SK-N-SH (cell line): ENCODE results near the gene CCDC57. TPM values are rescaled to one million over a fixed set of nuclear protein-coding genes. Genes with fewer than 3 reads are reported as not detected.

Experiments
- CTCF ChIA-PET: fragments of 300-600, 350-600 bp; formaldehyde crosslinking; extraction: SDS; loops from one replicate; lab custom pipeline; 2021; lab: Yijun Ruan, JAX
- POLR2A ChIA-PET: fragments of 350-600 bp; sonication (Branson Sonifier 250); formaldehyde crosslinking; extraction: SDS; loops from one replicate; lab custom pipeline; 2020; ENCODE audit warnings: antibody characterized with exemption, inconsistent platforms; lab: Yijun Ruan, JAX
- DNase-seq: peaks from one replicate; pipeline ENCODE4 v3.0.0; 2012
- H2AFZ ChIP-seq: fragments of 200-600 bp; sonication (generic); 2 replicates; pipeline ENCODE4 v1.8.1; 2016; ENCODE audit warnings: antibody characterized with exemption, mild to moderate bottlenecking, low read depth
- H3F3A ChIP-seq: fragments of 200-600 bp; sonication (generic); replicated peaks from 2 replicates; pipeline ENCODE3; 2016; ENCODE audit warnings: antibody characterized with exemption, mild to moderate bottlenecking; ENCODE audit not compliant: insufficient read depth
- H3K27ac ChIP-seq, 2 experiments: fragments of 200-500 bp in 1 of 2; fragments of 200-600 bp in 1 of 2; sonication (Bioruptor generic) in 1 of 2; sonication (generic), shearing (Covaris generic) in 1 of 2; 2 replicates each; pipeline versions ENCODE4 v1.5.1 to v1.6.1; 2014 to 2016; ENCODE audit warnings: low read depth in 2 of 2, inconsistent platforms in 1 of 2, low read length in 1 of 2, mild to moderate bottlenecking in 1 of 2, mixed read lengths in 1 of 2
- H3K27me3 ChIP-seq: fragments of 200-600 bp; sonication (generic), shearing (Covaris generic); 2 replicates; pipeline ENCODE4 v1.6.1; 2016; ENCODE audit warnings: mixed run types; ENCODE audit not compliant: insufficient read depth
- H3K36me3 ChIP-seq, 2 experiments: fragments of 200-500 bp in 1 of 2; fragments of 200-600 bp in 1 of 2; sonication (Bioruptor generic) in 1 of 2; sonication (generic) in 1 of 2; replicated peaks in 1 of 2; 2 replicates each; pipeline versions ENCODE3 to v1.5.1; 2014 to 2016; ENCODE audit warnings: low read length in 1 of 2, mild to moderate bottlenecking in 1 of 2; ENCODE audit not compliant: insufficient read depth in 2 of 2, control insufficient read depth in 1 of 2
- H3K4me1 ChIP-seq, 2 experiments: fragments of 200-500 bp in 1 of 2; fragments of 200-600 bp in 1 of 2; sonication (Bioruptor generic) in 1 of 2; sonication (generic), shearing (Covaris generic) in 1 of 2; 2 replicates each; pipeline versions ENCODE4 v1.5.1 to v1.6.1; 2014 to 2016; ENCODE audit warnings: low read depth in 1 of 2, low read length in 1 of 2, mixed run types in 1 of 2; ENCODE audit not compliant: insufficient read depth in 2 of 2, control insufficient read depth in 1 of 2
- H3K4me2 ChIP-seq: fragments of 200-600 bp; sonication (generic), shearing (Covaris generic); 2 replicates; pipeline ENCODE4 v1.6.1; 2017; ENCODE audit warnings: mixed run types
- H3K4me3 ChIP-seq, 2 experiments: fragments of 200-500 bp in 1 of 2; fragments of 200-600 bp in 1 of 2; sonication (Bioruptor generic) in 1 of 2; sonication (generic), shearing (Covaris generic) in 1 of 2; 2 replicates each; pipeline versions ENCODE4 v1.5.1 to v1.8.1; 2014 to 2016; ENCODE audit warnings: low read depth in 2 of 2, inconsistent platforms in 1 of 2, low read length in 1 of 2, mild to moderate bottlenecking in 1 of 2, mixed read lengths in 1 of 2, moderate library complexity in 1 of 2
- H3K79me2 ChIP-seq: fragments of 200-600 bp; sonication (generic); 2 replicates; pipeline ENCODE4 v1.8.1; 2017; ENCODE audit warnings: mild to moderate bottlenecking; ENCODE audit not compliant: insufficient read depth
- H3K9ac ChIP-seq: fragments of 200-600 bp; sonication (generic); 2 replicates; pipeline ENCODE4 v1.6.1; 2017; ENCODE audit warnings: mixed run types
- H3K9me2 ChIP-seq: fragments of 200-600 bp; sonication (generic); 2 replicates; pipeline ENCODE4 v1.6.1; 2017; ENCODE audit warnings: mixed run types
- H3K9me3 ChIP-seq: fragments of 200-600 bp; sonication (generic); 2 replicates; pipeline ENCODE4 v1.6.1; 2017; ENCODE audit warnings: mixed run types, mild to moderate bottlenecking, moderate library complexity
- H4K20me1 ChIP-seq: fragments of 200-600 bp; sonication (generic); 2 replicates; pipeline ENCODE4 v1.6.1; 2017; ENCODE audit warnings: mild to moderate bottlenecking, mixed run types; ENCODE audit not compliant: insufficient read depth
- CHD2 ChIP-seq: fragments of 150-350 bp; IDR thresholded peaks from 2 replicates; pipeline ENCODE4 v1.6.1; 2018; ENCODE audit warnings: low read length; ENCODE audit not compliant: partially characterized antibody
- CTCF ChIP-seq: fragments of 200-600 bp; sonication (generic); IDR thresholded peaks from 2 replicates; pipeline ENCODE4 v1.6.1; 2017; ENCODE audit warnings: antibody characterized with exemption, mild to moderate bottlenecking, moderate library complexity
- ELF1 ChIP-seq: IDR thresholded peaks from 2 replicates; pipeline ENCODE4 v1.4.0; 2012
- EP300 ChIP-seq, 2 experiments: IDR thresholded peaks; 2 replicates each; pipeline versions ENCODE4 v1.4.0 to v1.6.1; 2012; ENCODE audit warnings: borderline replicate concordance in 1 of 2, low read depth in 1 of 2, low read length in 1 of 2
- EZH2phosphoT487 ChIP-seq: fragments of 200-600 bp; sonication (generic); IDR thresholded peaks from 2 replicates; pipeline ENCODE4 v1.6.1; 2017; ENCODE audit warnings: low read depth, mixed run types, mild to moderate bottlenecking, antibody characterized with exemption, moderate library complexity, borderline replicate concordance
- FOXM1 ChIP-seq: IDR thresholded peaks from 2 replicates; pipeline ENCODE4 v1.4.0; 2012; ENCODE audit warnings: low read depth, mild to moderate bottlenecking
- GABPA ChIP-seq: IDR thresholded peaks from 2 replicates; pipeline ENCODE4 v1.4.0; 2012; ENCODE audit warnings: low read depth, mild to moderate bottlenecking
- GATA2 ChIP-seq: sonication (generic); formaldehyde crosslinking; IDR thresholded peaks from 2 replicates; pipeline ENCODE4 v1.5.0; 2020; ENCODE audit warnings: mild to moderate bottlenecking, missing genetic modification reagents
- IRF3 ChIP-seq: fragments of 150-350 bp; IDR thresholded peaks from 2 replicates; pipeline ENCODE4 v1.6.1; 2016; ENCODE audit warnings: mild to moderate bottlenecking, low read depth, low read length
- JUND ChIP-seq: IDR thresholded peaks from 2 replicates; pipeline ENCODE4 v1.4.0; 2012
- MAX ChIP-seq: IDR thresholded peaks from 2 replicates; pipeline ENCODE4 v1.4.0; 2012; ENCODE audit warnings: low read depth
- MXI1 ChIP-seq: IDR thresholded peaks from 2 replicates; pipeline ENCODE4 v1.6.1; 2012; ENCODE audit warnings: mild to moderate bottlenecking, low read depth, low read length, improper control_type of control experiment
- NFIC ChIP-seq: IDR thresholded peaks from 2 replicates; pipeline ENCODE4 v1.4.0; 2012; ENCODE audit warnings: borderline replicate concordance
- NRF1 ChIP-seq: IDR thresholded peaks from 2 replicates; pipeline ENCODE4 v1.6.1; 2012; ENCODE audit warnings: low read depth, mild to moderate bottlenecking, low read length
- RAD21 ChIP-seq: IDR thresholded peaks from 2 replicates; pipeline ENCODE4 v1.6.1; 2012; ENCODE audit warnings: mild to moderate bottlenecking, low read length
- RCOR1 ChIP-seq: fragments of 150-350 bp; IDR thresholded peaks from 2 replicates; pipeline ENCODE4 v1.6.1; 2017; ENCODE audit warnings: antibody characterized with exemption, low read length
- RFX5 ChIP-seq: IDR thresholded peaks from 2 replicates; pipeline ENCODE4 v1.6.1; 2012; ENCODE audit warnings: mild to moderate bottlenecking, improper control_type of control experiment, low read length
- RXRA ChIP-seq: IDR thresholded peaks from 2 replicates; pipeline ENCODE4 v1.4.0; 2012; ENCODE audit warnings: low read depth, mild to moderate bottlenecking, borderline replicate concordance
- SIN3A ChIP-seq: IDR thresholded peaks from 2 replicates; pipeline ENCODE4 v1.6.1; 2012; ENCODE audit warnings: low read depth, mild to moderate bottlenecking, low read length, moderate library complexity, borderline replicate concordance
- SMC3 ChIP-seq: IDR thresholded peaks from 2 replicates; pipeline ENCODE4 v1.6.1; 2012; ENCODE audit warnings: low read depth, low read length, improper control_type of control experiment
- TAF1 ChIP-seq: IDR thresholded peaks from 2 replicates; pipeline ENCODE4 v1.6.1; 2012; ENCODE audit warnings: low read depth, mild to moderate bottlenecking, low read length, moderate library complexity, borderline replicate concordance
- TCF12 ChIP-seq: IDR thresholded peaks from 2 replicates; pipeline ENCODE4 v1.4.0; 2012
- TEAD4 ChIP-seq: IDR thresholded peaks from 2 replicates; pipeline ENCODE4 v1.4.0; 2012; ENCODE audit warnings: mild to moderate bottlenecking, borderline replicate concordance; ENCODE audit not compliant: insufficient read depth
- YY1 ChIP-seq: IDR thresholded peaks from 2 replicates; pipeline ENCODE4 v1.4.0; 2012; ENCODE audit warnings: low read depth, mild to moderate bottlenecking
- WGBS: methylation state at CpG from one replicate; pipeline ENCODE4 v1.1.6; 2017; ENCODE audit warnings: low lambda C conversion rate; 5-methylcytosine and 5-hydroxymethylcytosine counted together
- polyA plus RNA-seq, 3 experiments: library from polyadenylated mRNA; depleted of rRNA; stranded (reverse); fragments of >200 nt; gene quantifications; 2 replicates each; pipeline ENCODE4 v1.2.3, GENCODE V29; 2012
- TF ChIP-seq, protein P1 (sequence below): IDR thresholded peaks from 2 replicates; pipeline ENCODE4; 2012
- TF ChIP-seq, protein P2 (sequence below): IDR thresholded peaks from 2 replicates; pipeline ENCODE4 v1.4.0; 2012; ENCODE audit warnings: low read depth, borderline replicate concordance

Gene CCDC57
- polyA plus RNA-seq (2012; rRNA removed), result 68.6 and 82.9 TPM in 2 replicates
- polyA plus RNA-seq (2012; cell fraction: cytosol; rRNA removed), result 11.2 and 17.5 TPM in 2 replicates
- 417 and 423 TPM in 2 replicates for polyA plus RNA-seq (2012; cell fraction: nucleus; rRNA removed)

- WGBS, result 0% methylated on average over 55 of the region's 116 CpGs
- H2AFZ ChIP-seq, result peak within 1 kb of the TSS; percentile 80; the same call in 1 of the 2 replicates
- no peaks in the 10 kb centered on the region for H3K27me3 ChIP-seq
- ChIA-PET CTCF (interaction anchor here (0.6 to 3.1 kb wide), 10 partner anchors 13 to 182 kb away, joined by 3 to 12 read pairs (median 4); partner anchors contain the start of genes CD7, RAC3 and SECTM1), POLR2A (no interaction called here)
- peak within 1 kb of the TSS; percentile 76 to 88 for H3K4me3 ChIP-seq
- H3F3A ChIP-seq, result peaks cover 30% of the 10 kb centered on the region
- H3K4me1 ChIP-seq, result peaks cover 20 to 41% of the 10 kb centered on the region in 2 experiments
- peak within 1 kb of the TSS; percentile 83 to 89 for H3K27ac ChIP-seq
- no peaks in the 10 kb centered on the region for H3K9me2 ChIP-seq
- no peaks in the 10 kb centered on the region for H4K20me1 ChIP-seq
- peaks cover 33% of the 10 kb centered on the region for H3K79me2 ChIP-seq
- peak; percentile 99 for DNase-seq
- no peaks in the 10 kb centered on the region for H3K9me3 ChIP-seq
- H3K36me3 ChIP-seq, result peaks cover 2 to 10% of the 10 kb centered on the region in 2 experiments
- peak within 1 kb of the TSS; percentile 93 for H3K9ac ChIP-seq
- peak within 1 kb of the TSS; percentile 99 for H3K4me2 ChIP-seq
- TF ChIP-seq RXRA (no peak; the same call in 1 of the 2 replicates), TAF1 (peak; percentile 94), JUND (no peak), EZH2phosphoT487 (no peak), RCOR1 (peak; percentile 65; the same call in 1 of the 2 replicates), EP300 (IDR thresholded peaks at IDR 0.05; ENCODE audit: borderline replicate concordance in 1 of 2, low read depth in 1 of 2, low read length in 1 of 2) (peak in 1 of 2 experiments; percentile 13; a peak in 1 of 4 replicates), IRF3 (no peak), CHD2 (peak; percentile 67), MXI1 (peak; percentile 94), TCF12 (no peak), GABPA (peak; percentile 82), TEAD4 (no peak; the same call in 1 of the 2 replicates), GATA2 (no peak), NRF1 (no peak), YY1 (no peak), RFX5 (no peak), SMC3 (no peak), FOXM1 (no peak), RAD21 (no peak), CTCF (no peak), SIN3A (peak; percentile 88; the same call in 1 of the 2 replicates), MAX (peak; percentile 21), ELF1 (no peak; the same call in 1 of the 2 replicates), NFIC (no peak)
- TF ChIP-seq, protein P1, sequence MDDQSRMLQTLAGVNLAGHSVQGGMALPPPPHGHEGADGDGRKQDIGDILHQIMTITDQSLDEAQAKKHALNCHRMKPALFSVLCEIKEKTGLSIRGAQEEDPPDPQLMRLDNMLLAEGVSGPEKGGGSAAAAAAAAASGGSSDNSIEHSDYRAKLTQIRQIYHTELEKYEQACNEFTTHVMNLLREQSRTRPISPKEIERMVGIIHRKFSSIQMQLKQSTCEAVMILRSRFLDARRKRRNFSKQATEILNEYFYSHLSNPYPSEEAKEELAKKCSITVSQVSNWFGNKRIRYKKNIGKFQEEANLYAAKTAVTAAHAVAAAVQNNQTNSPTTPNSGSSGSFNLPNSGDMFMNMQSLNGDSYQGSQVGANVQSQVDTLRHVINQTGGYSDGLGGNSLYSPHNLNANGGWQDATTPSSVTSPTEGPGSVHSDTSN, result no peak
- TF ChIP-seq, protein P2, sequence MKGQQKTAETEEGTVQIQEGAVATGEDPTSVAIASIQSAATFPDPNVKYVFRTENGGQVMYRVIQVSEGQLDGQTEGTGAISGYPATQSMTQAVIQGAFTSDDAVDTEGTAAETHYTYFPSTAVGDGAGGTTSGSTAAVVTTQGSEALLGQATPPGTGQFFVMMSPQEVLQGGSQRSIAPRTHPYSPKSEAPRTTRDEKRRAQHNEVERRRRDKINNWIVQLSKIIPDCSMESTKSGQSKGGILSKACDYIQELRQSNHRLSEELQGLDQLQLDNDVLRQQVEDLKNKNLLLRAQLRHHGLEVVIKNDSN, result peak; percentile 24; the same call in 1 of the 2 replicates
Measured at GRCh38 chr17:82212331-82213250, at the start of gene CCDC57. Gene CCDC57, minus strand, starts transcription at chr17:82212842. Its CDS starts 10,898 bp downstream, at chr17:82201944.
